Stomach (tissue), 4 donors: ENCODE results near the gene CLIP2.

Source experiments
- EP300 ChIP-seq: sonication (generic); formaldehyde crosslinking; IDR thresholded peaks from one replicate; pipeline ENCODE4 v1.6.1; 2017; ENCODE audit warnings: antibody characterized with exemption
- POLR2A ChIP-seq, 4 donors: fragments of 450-650 bp; IDR thresholded peaks; one replicate each; pipeline ENCODE4 v1.6.1; 2016; ENCODE audit warnings: antibody characterized with exemption in 4 of 4, control low read depth in 2 of 4, mild to moderate bottlenecking in 1 of 4, moderate library complexity in 1 of 4
- POLR2AphosphoS5 ChIP-seq, 3 donors: sonication (generic); formaldehyde crosslinking; IDR thresholded peaks; one replicate each; pipeline ENCODE4 v1.6.1; 2016; ENCODE audit warnings: antibody characterized with exemption in 3 of 3
- TF ChIP-seq, protein P1 (sequence below), 7 experiments: fragments of 450-650 bp in 4 of 7; fragments of 200-600 bp in 3 of 7; sonication (generic) in 3 of 7; IDR thresholded peaks; one replicate each; pipeline ENCODE4 v1.5.1; 2016 to 2019; ENCODE audit warnings: antibody characterized with exemption in 7 of 7, control low read depth in 2 of 7, mild to moderate bottlenecking in 1 of 7

DNA sequence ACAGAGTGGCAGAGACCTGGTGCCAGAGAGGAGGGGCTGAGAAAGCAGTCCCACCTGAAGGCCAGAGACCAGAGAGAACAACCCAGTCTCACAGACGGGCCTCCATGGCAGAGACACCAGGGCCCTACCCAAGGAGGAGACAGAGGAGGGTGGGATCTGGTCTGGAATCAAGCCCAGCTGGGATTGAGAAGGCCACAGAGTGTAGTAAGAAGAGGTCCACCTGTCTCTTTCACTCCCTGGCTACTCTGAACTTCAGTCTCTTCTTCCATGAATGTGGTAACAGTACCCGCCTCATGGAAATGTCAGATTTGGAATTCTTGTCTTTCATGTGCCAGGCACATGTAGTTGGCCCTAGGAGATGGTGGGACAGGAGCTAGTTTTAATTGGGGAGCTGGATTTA lies 55.6 kb downstream of the CLIP2 start:
- TF ChIP-seq, protein P1, sequence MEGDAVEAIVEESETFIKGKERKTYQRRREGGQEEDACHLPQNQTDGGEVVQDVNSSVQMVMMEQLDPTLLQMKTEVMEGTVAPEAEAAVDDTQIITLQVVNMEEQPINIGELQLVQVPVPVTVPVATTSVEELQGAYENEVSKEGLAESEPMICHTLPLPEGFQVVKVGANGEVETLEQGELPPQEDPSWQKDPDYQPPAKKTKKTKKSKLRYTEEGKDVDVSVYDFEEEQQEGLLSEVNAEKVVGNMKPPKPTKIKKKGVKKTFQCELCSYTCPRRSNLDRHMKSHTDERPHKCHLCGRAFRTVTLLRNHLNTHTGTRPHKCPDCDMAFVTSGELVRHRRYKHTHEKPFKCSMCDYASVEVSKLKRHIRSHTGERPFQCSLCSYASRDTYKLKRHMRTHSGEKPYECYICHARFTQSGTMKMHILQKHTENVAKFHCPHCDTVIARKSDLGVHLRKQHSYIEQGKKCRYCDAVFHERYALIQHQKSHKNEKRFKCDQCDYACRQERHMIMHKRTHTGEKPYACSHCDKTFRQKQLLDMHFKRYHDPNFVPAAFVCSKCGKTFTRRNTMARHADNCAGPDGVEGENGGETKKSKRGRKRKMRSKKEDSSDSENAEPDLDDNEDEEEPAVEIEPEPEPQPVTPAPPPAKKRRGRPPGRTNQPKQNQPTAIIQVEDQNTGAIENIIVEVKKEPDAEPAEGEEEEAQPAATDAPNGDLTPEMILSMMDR (IDR thresholded peaks at IDR 0.05), result no peak
- no peak for TF ChIP-seq POLR2A (IDR thresholded peaks at IDR 0.05)
- no peak for TF ChIP-seq POLR2AphosphoS5 (IDR thresholded peaks at IDR 0.05)
- TF ChIP-seq EP300, result no peak
